ENCODE results near the gene HCCS. TPM values are rescaled to one million over a fixed set of nuclear protein-coding genes. Genes with fewer than 3 reads are reported as not detected.

Gene HCCS
- total RNA-seq, 4 donors from 2014 or later, result 10.4 to 26.2 (median 19.5) TPM

DNA sequence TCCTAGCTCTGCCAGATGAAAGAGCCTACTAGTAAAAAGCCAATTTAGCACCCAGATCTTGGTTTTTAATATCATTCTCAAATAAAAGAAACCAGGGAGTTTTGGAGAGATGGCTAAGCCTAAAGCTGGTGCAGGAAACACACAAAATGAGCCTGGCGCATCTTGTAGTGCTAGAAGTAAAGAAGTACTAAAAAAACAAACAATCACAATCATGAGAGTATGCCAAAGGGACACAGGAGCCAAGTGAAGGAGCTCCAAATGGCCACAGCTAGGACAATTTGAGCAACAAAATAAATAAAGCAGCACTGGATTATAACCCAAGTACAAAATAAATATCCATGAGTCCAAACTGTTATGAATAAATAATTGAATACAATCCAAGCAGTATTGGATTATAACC, 37.8 kb upstream of the HCCS start:
- no peak for ATAC-seq
- H3K27me3 ChIP-seq, result no peaks in the 10 kb centered on the region
- TF ChIP-seq, protein P1, sequence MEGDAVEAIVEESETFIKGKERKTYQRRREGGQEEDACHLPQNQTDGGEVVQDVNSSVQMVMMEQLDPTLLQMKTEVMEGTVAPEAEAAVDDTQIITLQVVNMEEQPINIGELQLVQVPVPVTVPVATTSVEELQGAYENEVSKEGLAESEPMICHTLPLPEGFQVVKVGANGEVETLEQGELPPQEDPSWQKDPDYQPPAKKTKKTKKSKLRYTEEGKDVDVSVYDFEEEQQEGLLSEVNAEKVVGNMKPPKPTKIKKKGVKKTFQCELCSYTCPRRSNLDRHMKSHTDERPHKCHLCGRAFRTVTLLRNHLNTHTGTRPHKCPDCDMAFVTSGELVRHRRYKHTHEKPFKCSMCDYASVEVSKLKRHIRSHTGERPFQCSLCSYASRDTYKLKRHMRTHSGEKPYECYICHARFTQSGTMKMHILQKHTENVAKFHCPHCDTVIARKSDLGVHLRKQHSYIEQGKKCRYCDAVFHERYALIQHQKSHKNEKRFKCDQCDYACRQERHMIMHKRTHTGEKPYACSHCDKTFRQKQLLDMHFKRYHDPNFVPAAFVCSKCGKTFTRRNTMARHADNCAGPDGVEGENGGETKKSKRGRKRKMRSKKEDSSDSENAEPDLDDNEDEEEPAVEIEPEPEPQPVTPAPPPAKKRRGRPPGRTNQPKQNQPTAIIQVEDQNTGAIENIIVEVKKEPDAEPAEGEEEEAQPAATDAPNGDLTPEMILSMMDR (IDR thresholded peaks at IDR 0.05), result no peak
- TF ChIP-seq POLR2A (IDR thresholded peaks at IDR 0.05) (no peak), POLR2AphosphoS5 (IDR thresholded peaks at IDR 0.05) (no peak), EP300 (IDR thresholded peaks at IDR 0.05) (no peak)
- H3K4me3 ChIP-seq, result no peak overlapping the region
- no peaks in the 10 kb centered on the region for H3K36me3 ChIP-seq
- no peak overlapping the region for H3K27ac ChIP-seq
- H3K4me1 ChIP-seq, result no peaks in the 10 kb centered on the region
- H3K9me3 ChIP-seq, result no peaks in the 10 kb centered on the region
- WGBS, 2 donors (ENCODE audit: low coverage in 1 of 2), result 88 to 100% methylated on average over 1 of the region's 1 CpG

DNA sequence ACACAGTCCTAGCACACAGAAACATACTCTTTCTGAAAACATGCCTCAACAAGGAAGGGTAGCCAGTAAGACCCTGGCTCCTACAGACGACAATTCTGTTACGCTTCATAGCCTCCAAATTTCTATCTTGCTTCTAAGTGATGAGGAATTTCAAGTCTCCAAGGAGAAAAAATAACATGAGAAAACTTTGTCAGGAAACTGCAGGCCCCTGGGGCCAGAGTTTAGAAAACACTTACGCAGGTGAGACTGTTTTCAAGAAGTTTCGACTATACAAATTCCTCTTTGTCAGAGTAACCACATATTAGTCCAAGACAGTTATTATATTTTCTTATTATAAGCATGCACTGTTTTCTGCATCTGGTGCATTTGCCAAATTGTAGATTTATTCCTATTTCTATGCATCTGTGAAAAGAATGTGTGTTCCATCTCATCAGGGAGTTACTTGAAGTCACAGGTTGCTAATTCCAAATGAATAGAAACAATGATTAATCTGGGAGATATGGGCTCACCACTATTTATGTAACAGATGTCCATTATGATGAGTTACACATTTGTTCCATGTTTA, 30.3 kb upstream of the HCCS start:
- ATAC-seq, result no peak
- 33 to 47% methylated on average over 4 of the region's 4 CpGs for WGBS, 2 donors (ENCODE audit: low coverage in 1 of 2)

DNA sequence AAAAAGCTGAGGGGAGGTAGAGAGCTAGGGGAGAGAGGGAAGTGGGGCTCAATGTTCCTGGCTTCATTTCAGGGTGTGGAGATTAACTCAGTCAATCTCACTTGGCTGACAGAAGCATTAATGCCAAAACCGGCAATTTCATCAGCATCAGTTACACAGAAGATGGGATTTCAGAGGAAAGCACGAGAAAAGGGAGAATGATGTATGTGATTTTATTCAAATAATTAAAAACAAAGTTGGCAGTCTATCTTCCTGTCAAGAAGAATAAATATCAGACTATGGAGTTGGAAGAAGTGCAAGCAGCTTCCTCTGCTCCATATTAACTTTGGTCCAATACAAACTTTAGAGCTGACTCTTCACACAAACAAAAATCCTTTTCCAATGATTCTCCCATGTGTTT, 29.6 kb upstream of the HCCS start:
- H3K4me3 ChIP-seq, result no peak overlapping the region
- TF ChIP-seq POLR2A (IDR thresholded peaks at IDR 0.05) (no peak), POLR2AphosphoS5 (IDR thresholded peaks at IDR 0.05) (no peak), EP300 (IDR thresholded peaks at IDR 0.05) (no peak)
- TF ChIP-seq, protein P1 (IDR thresholded peaks at IDR 0.05), result no peak
- H3K27ac ChIP-seq, result no peak overlapping the region
- no peaks in the 10 kb centered on the region for H3K36me3 ChIP-seq
- H3K9me3 ChIP-seq, result no peaks in the 10 kb centered on the region
- no peaks in the 10 kb centered on the region for H3K27me3 ChIP-seq
- WGBS, 2 donors (ENCODE audit: low coverage in 1 of 2), result 42 to 50% methylated on average over 2 of the region's 2 CpGs
- peaks cover 0 to 4% (median 0%) of the 10 kb centered on the region in 3 donors for H3K4me1 ChIP-seq
- no peak for ATAC-seq

More for the DNA sequence above, 30.3 kb upstream of the HCCS start:
- H3K27ac ChIP-seq, result peak overlapping the region in 1 of 4 donors; percentile 1
- H3K36me3 ChIP-seq, result no peaks in the 10 kb centered on the region
- H3K4me1 ChIP-seq, result peaks cover 0 to 4% (median 0%) of the 10 kb centered on the region in 3 donors
- TF ChIP-seq, protein P1 (IDR thresholded peaks at IDR 0.05), result no peak
- no peak for TF ChIP-seq POLR2A (IDR thresholded peaks at IDR 0.05)
- no peak for TF ChIP-seq POLR2AphosphoS5 (IDR thresholded peaks at IDR 0.05)
- TF ChIP-seq EP300 (IDR thresholded peaks at IDR 0.05), result no peak
- no peaks in the 10 kb centered on the region for H3K9me3 ChIP-seq
- no peaks in the 10 kb centered on the region for H3K27me3 ChIP-seq
- no peak overlapping the region for H3K4me3 ChIP-seq

DNA sequence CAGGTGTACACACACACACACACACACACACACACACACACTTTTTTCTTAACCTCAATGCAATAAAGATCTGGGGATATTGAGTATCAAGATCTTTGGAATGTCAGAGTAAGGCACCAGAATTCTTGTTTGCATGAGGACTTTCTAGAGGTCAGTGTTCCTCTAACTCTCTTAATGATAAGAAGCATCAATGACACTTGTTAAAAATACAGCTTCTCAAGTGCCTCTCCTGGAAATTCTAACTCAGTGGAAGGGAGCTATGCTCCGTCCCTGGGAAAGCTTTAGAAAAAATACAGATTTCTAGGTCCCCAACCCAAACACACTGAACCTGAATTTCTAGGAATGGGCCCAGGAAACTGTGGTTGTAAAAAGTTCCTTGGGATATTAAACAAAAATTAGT, 25.8 kb upstream of the HCCS start:
- Histone ChIP-seq H3K36me3 (no peaks in the 10 kb centered on the region), H3K9me3 (peaks cover 0 to 1% (median 0%) of the 10 kb centered on the region in 3 donors), H3K4me1 (peaks cover 0 to 4% (median 0%) of the 10 kb centered on the region in 3 donors), H3K4me3 (no peak overlapping the region), H3K27ac (no peak overlapping the region), H3K27me3 (no peaks in the 10 kb centered on the region)
- 50% methylated on average over 1 of the region's 1 CpG; no CpG with 5 or more reads in 1 of the 2 donors for WGBS, 2 donors (ENCODE audit: low coverage in 1 of 2)
- no peak for ATAC-seq
- TF ChIP-seq EP300 (IDR thresholded peaks at IDR 0.05), result no peak
- TF ChIP-seq POLR2AphosphoS5 (IDR thresholded peaks at IDR 0.05), result no peak
- TF ChIP-seq, protein P1 (IDR thresholded peaks at IDR 0.05), result no peak
- TF ChIP-seq POLR2A (IDR thresholded peaks at IDR 0.05), result no peak

DNA sequence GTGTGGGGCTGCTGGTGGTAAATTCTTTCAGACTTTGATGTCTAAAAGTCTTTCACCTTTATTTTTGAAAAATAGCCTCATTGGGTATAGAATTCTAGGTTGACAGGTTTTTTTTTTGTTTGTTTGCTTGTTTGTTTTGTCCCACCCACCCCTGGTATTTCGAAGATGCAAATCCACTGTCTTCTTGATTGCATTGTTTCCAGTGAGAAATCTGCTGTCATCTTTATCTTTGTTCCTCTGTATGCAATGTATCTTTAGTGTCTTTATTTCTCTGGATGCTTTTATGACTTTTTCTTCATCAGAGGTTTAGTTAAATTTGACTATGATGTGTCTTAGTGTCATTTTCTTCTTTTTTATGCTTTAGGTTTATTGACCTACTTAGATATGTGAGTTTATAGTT, 21.3 kb upstream of the HCCS start:
- 100% methylated on average over 1 of the region's 1 CpG; no CpG with 5 or more reads in 1 of the 2 donors for WGBS, 2 donors (ENCODE audit: low coverage in 1 of 2)
- no peaks in the 10 kb centered on the region for H3K36me3 ChIP-seq
- H3K27me3 ChIP-seq, result no peaks in the 10 kb centered on the region
- TF ChIP-seq, protein P1 (IDR thresholded peaks at IDR 0.05), result no peak
- no peaks in the 10 kb centered on the region for H3K4me1 ChIP-seq
- peaks cover 0 to 6% (median 0%) of the 10 kb centered on the region in 3 donors for H3K9me3 ChIP-seq
- no peak for ATAC-seq
- H3K27ac ChIP-seq, result no peak overlapping the region
- no peak overlapping the region for H3K4me3 ChIP-seq

All from gastroesophageal sphincter (tissue), 4 donors.